B cell (primary cell): ENCODE data around the gene SAA1. TPM values are rescaled to one million over a fixed set of nuclear protein-coding genes. Genes with fewer than 3 reads are reported as not detected.

Experiments
- ATAC-seq: fragments of 200-7000 bp; cut with Tn5 transposase; one replicate; pipeline ENCODE4 v1.10.0; 2021; ENCODE audit warnings: low read depth, mild to moderate bottlenecking, moderate number of reproducible peaks, moderate library complexity
- CTCF ChIA-PET: fragments of 350-600 bp; sonication (Branson Sonifier 250); formaldehyde crosslinking; loops from one replicate; lab custom pipeline; 2021; ENCODE audit warnings: antibody characterized with exemption, inconsistent platforms; lab: Charles Lee
- POLR2A ChIA-PET: fragments of 350-600 bp; sonication (Branson Sonifier 250); formaldehyde crosslinking; loops from one replicate; lab custom pipeline; 2021; ENCODE audit warnings: antibody characterized with exemption; lab: Charles Lee
- DNase-seq: peaks from one replicate; pipeline ENCODE4 v3.0.0; 2013
- H2AFZ ChIP-seq: 2 replicates; pipeline ENCODE4 v1.6.1; 2012; ENCODE audit warnings: mild to moderate bottlenecking, low read depth, low read length; ENCODE audit not compliant: insufficient read depth, poor library complexity, severe bottlenecking
- H3K27ac ChIP-seq, 2 donors: 1 replicate in 1 of 2; 2 replicates in 1 of 2; pipeline ENCODE4 v1.5.1; 2012 to 2013; ENCODE audit warnings: low read length in 2 of 2, mild to moderate bottlenecking in 2 of 2, moderate library complexity in 1 of 2
- H3K27me3 ChIP-seq, 4 experiments: fragments of 200-600 bp in 1 of 4; sonication (generic) in 1 of 4; replicated peaks in 1 of 4; 1 replicate in 2 of 4; 2 replicates in 2 of 4; pipeline versions ENCODE4 v1.6.1 to v1.7.0; 2013 to 2016; ENCODE audit warnings: low read length in 3 of 4, mild to moderate bottlenecking in 2 of 4, mixed read lengths in 1 of 4, moderate library complexity in 1 of 4; ENCODE audit not compliant: insufficient read depth in 4 of 4, control insufficient read depth in 3 of 4; ENCODE audit errors: control extremely low read depth in 1 of 4
- H3K36me3 ChIP-seq, 2 experiments: replicated peaks in 1 of 2; 1 replicate in 1 of 2; 2 replicates in 1 of 2; pipeline versions ENCODE4 v1.6.1 to v1.7.1; 2013; ENCODE audit warnings: low read length in 1 of 2; ENCODE audit not compliant: insufficient read depth in 2 of 2, control insufficient read depth in 1 of 2; ENCODE audit errors: control extremely low read depth in 1 of 2, extremely low read depth in 1 of 2
- H3K4me1 ChIP-seq, 2 donors: fragments of 200-600 bp in 1 of 2; sonication (generic) in 1 of 2; 1 replicate in 1 of 2; 2 replicates in 1 of 2; pipeline versions ENCODE4 v1.5.1 to v1.6.1; 2013 to 2017; ENCODE audit warnings: low read length in 2 of 2; ENCODE audit not compliant: control insufficient read depth in 2 of 2, insufficient read depth in 2 of 2
- H3K4me2 ChIP-seq: replicated peaks from 2 replicates; pipeline ENCODE3; 2012; ENCODE audit warnings: mild to moderate bottlenecking, low read depth, low read length; ENCODE audit not compliant: poor library complexity, severe bottlenecking
- H3K4me3 ChIP-seq, 5 experiments: fragments of 200-600 bp in 1 of 5; sonication (generic) in 1 of 5; 1 replicate in 3 of 5; 2 replicates in 2 of 5; pipeline versions ENCODE4 v1.5.1 to v1.7.0; 2011 to 2016; ENCODE audit warnings: low read length in 4 of 5, mild to moderate bottlenecking in 4 of 5, low read depth in 2 of 5, control low read depth in 1 of 5, moderate library complexity in 1 of 5; ENCODE audit not compliant: insufficient read depth in 1 of 5; ENCODE audit errors: control extremely low read depth in 1 of 5, extremely low read depth in 1 of 5
- H3K79me2 ChIP-seq: fragments of 200-600 bp; sonication (generic); one replicate; pipeline ENCODE4 v1.6.0; 2016; ENCODE audit warnings: low read length; ENCODE audit not compliant: control insufficient read depth, insufficient read depth
- H3K9ac ChIP-seq: fragments of 200-600 bp; sonication (generic); 2 replicates; pipeline ENCODE4 v1.6.1; 2017; ENCODE audit warnings: mild to moderate bottlenecking, low read length, moderate library complexity
- H3K9me3 ChIP-seq, 3 donors: one replicate each; pipeline versions ENCODE4 v1.6.1 to v1.7.1; 2013; ENCODE audit warnings: low read length in 2 of 3; ENCODE audit not compliant: control insufficient read depth in 2 of 3, insufficient read depth in 1 of 3; ENCODE audit errors: control extremely low read depth in 1 of 3
- H4K20me1 ChIP-seq: 2 replicates; pipeline ENCODE4 v1.6.0; 2012; ENCODE audit warnings: mild to moderate bottlenecking, low read length; ENCODE audit not compliant: insufficient read depth, control insufficient read depth, poor library complexity, severe bottlenecking
- H3K27ac Mint-ChIP-seq: one replicate; pipeline ENCODE4 v1.8.0; 2021; ENCODE audit warnings: mixed read lengths
- H3K27me3 Mint-ChIP-seq: one replicate; pipeline ENCODE4 v1.8.0; 2021; ENCODE audit warnings: mixed read lengths
- H3K4me1 Mint-ChIP-seq: one replicate; pipeline ENCODE4 v1.8.0; 2021; ENCODE audit warnings: mixed read lengths
- H3K4me3 Mint-ChIP-seq: one replicate; pipeline ENCODE4 v1.8.0; 2021; ENCODE audit warnings: mixed read lengths
- H3K9me3 Mint-ChIP-seq: one replicate; pipeline ENCODE4 v1.8.0; 2022; ENCODE audit warnings: mixed read lengths; ENCODE audit not compliant: insufficient read depth
- CTCF ChIP-seq: fragments of 200-600 bp; IDR thresholded peaks from one replicate; pipeline ENCODE4 v1.8.0; 2022; ENCODE audit warnings: antibody characterized with exemption, mild to moderate bottlenecking
- EZH2 ChIP-seq: IDR thresholded peaks from 2 replicates; pipeline ENCODE4 v1.6.1; 2012; ENCODE audit warnings: borderline replicate concordance, low read depth, mild to moderate bottlenecking, moderate library complexity, low read length; ENCODE audit not compliant: insufficient read depth, poor library complexity, severe bottlenecking
- WGBS: methylation state at CpG from one replicate; pipeline ENCODE4 v1.1.5; 2013; ENCODE audit warnings: missing lambda C conversion rate; ENCODE audit not compliant: insufficient coverage; 5-methylcytosine and 5-hydroxymethylcytosine counted together
- intact Hi-C: fragments of 100-400 bp; cut with micrococcal nuclease; formaldehyde crosslinking; loops from one replicate; pipeline ENCODE4 v1.10.0; 2022
- polyA plus RNA-seq: library from polyadenylated mRNA; depleted of rRNA; stranded (reverse); fragments of >200 nt; gene quantifications from 2 replicates; pipeline ENCODE4 v1.2.3, GENCODE V29; 2012
- total RNA-seq, 2 donors: library from RNA; stranded (reverse); fragments of 120-200 nt in 1 of 2; gene quantifications; 1 replicate in 1 of 2; 2 replicates in 1 of 2; pipeline versions ENCODE4 v1.2.3 to v1.2.4, GENCODE V29; 2013 to 2022

Gene SAA1
- total and polyA plus RNA-seq, 2 donors (not counting 1 experiment from before 2014, with no cell fraction given): not detected

- Histone ChIP-seq H3K36me3 (no peaks in the 10 kb centered on the region), H3K9me3 (peaks cover 0 to 16% (median 0%) of the 10 kb centered on the region in 3 donors), H2AFZ (no peak overlapping the region), H4K20me1 (no peaks in the 10 kb centered on the region), H3K79me2 (no peaks in the 10 kb centered on the region), H3K4me2 (no peak overlapping the region), H3K4me3 (no peak overlapping the region), H3K9ac (no peak overlapping the region), H3K4me1 (peaks cover 9 to 12% of the 10 kb centered on the region in 2 donors), H3K27ac (no peak overlapping the region), H3K27me3 (no peaks in the 10 kb centered on the region)
- ChIA-PET CTCF (no interaction called here), POLR2A (no interaction called here)
- H3K27ac Mint-ChIP-seq: no peak overlapping the region
- TF ChIP-seq EZH2: no peak
- no peak for TF ChIP-seq CTCF
- no peaks in the 10 kb centered on the region for H3K4me1 Mint-ChIP-seq
- no peaks in the 10 kb centered on the region for H3K9me3 Mint-ChIP-seq
- peaks cover 3% of the 10 kb centered on the region for H3K27me3 Mint-ChIP-seq
- intact Hi-C loops: no loop called here
- ATAC-seq (no peak), DNase-seq (no peak)
- 92% methylated on average over 1 of the region's 3 CpGs for WGBS
- no peak overlapping the region for H3K4me3 Mint-ChIP-seq
These were observed 43.1 kb upstream of the SAA1 start for GRCh38 chr11:18222814-18223421.

- ChIA-PET CTCF (no interaction called here), POLR2A (no interaction called here)
- TF ChIP-seq EZH2 (no peak), CTCF (no peak)
- peaks cover 3% of the 10 kb centered on the region for H3K27me3 Mint-ChIP-seq
- H3K79me2 ChIP-seq: no peaks in the 10 kb centered on the region
- H3K27ac Mint-ChIP-seq: no peak overlapping the region
- H3K4me3 ChIP-seq: no peak overlapping the region
- H3K36me3 ChIP-seq: no peaks in the 10 kb centered on the region
- ATAC-seq: no peak
- WGBS: no CpG with 5 or more reads among the region's 3 CpGs
- H4K20me1 ChIP-seq: no peaks in the 10 kb centered on the region
- no peak overlapping the region for H3K9ac ChIP-seq
- H3K27me3 ChIP-seq: no peaks in the 10 kb centered on the region
- H3K9me3 Mint-ChIP-seq: no peaks in the 10 kb centered on the region
- H3K27ac ChIP-seq: no peak overlapping the region
- H3K4me1 ChIP-seq: peaks cover 15 to 18% of the 10 kb centered on the region in 2 donors
- intact Hi-C loops: no loop called here
- H2AFZ ChIP-seq: no peak overlapping the region
- no peak overlapping the region for H3K4me2 ChIP-seq
- DNase-seq: no peak
- H3K9me3 ChIP-seq: peaks cover 0 to 16% (median under 1%) of the 10 kb centered on the region in 3 donors
- H3K4me1 Mint-ChIP-seq: peaks cover 7% of the 10 kb centered on the region
- no peak overlapping the region for H3K4me3 Mint-ChIP-seq
These were observed 42.3 kb upstream of the SAA1 start for GRCh38 chr11:18223591-18224387.
